Ishikawa (cell line): Measurements from ENCODE around the gene HSF2.

Experiments used
- CEBPB ChIP-seq: IDR thresholded peaks from 2 replicates; pipeline ENCODE4 v1.6.1; 2012
- CREB1 ChIP-seq: IDR thresholded peaks from 2 replicates; pipeline ENCODE4 v1.6.1; 2012; ENCODE audit warnings: low read depth
- EGR1 ChIP-seq: IDR thresholded peaks from 2 replicates; pipeline ENCODE4 v1.6.1; 2012
- EP300 ChIP-seq: IDR thresholded peaks from 2 replicates; pipeline ENCODE4 v1.6.1; 2012; ENCODE audit warnings: borderline replicate concordance
- FOXM1 ChIP-seq: IDR thresholded peaks from 2 replicates; pipeline ENCODE4 v1.6.1; 2012; ENCODE audit warnings: low read depth, borderline replicate concordance
- MAX ChIP-seq: IDR thresholded peaks from 2 replicates; pipeline ENCODE4 v1.6.1; 2012
- NFIC ChIP-seq: IDR thresholded peaks from 2 replicates; pipeline ENCODE4 v1.6.1; 2012
- RAD21 ChIP-seq: IDR thresholded peaks from 2 replicates; pipeline ENCODE4 v1.6.1; 2012; ENCODE audit warnings: low read depth
- REST ChIP-seq: IDR thresholded peaks from 2 replicates; pipeline ENCODE4 v1.6.1; 2012; ENCODE audit warnings: low read depth, mild to moderate bottlenecking
- TAF1 ChIP-seq: IDR thresholded peaks from 2 replicates; pipeline ENCODE4 v1.6.1; 2012; ENCODE audit warnings: low read depth, mild to moderate bottlenecking
- TCF12 ChIP-seq: IDR thresholded peaks from 2 replicates; pipeline ENCODE4 v1.6.1; 2012; ENCODE audit warnings: low read depth
- YY1 ChIP-seq: IDR thresholded peaks from 2 replicates; pipeline ENCODE4 v1.6.1; 2012; ENCODE audit warnings: low read depth

- no peak for TF ChIP-seq TAF1
- TF ChIP-seq EP300, result no peak
- no peak for TF ChIP-seq CEBPB
- TF ChIP-seq MAX, result no peak
- no peak for TF ChIP-seq REST
- no peak for TF ChIP-seq YY1
- TF ChIP-seq NFIC, result no peak
- TF ChIP-seq RAD21, result no peak
- no peak for TF ChIP-seq TCF12
- no peak for TF ChIP-seq EGR1
- TF ChIP-seq FOXM1, result no peak
- no peak for TF ChIP-seq CREB1
These were observed 6.0 kb downstream of the HSF2 start for GRCh38 chr6:122405417-122405816.
